HG03460 (cell line): ENCODE results near the gene SAMD3.
"Not testable (repeated sequence)": the region's sequence is repeated elsewhere in the genome, so short reads cannot be mapped to it uniquely, and the experiment has no call there.

Source experiments
- ATAC-seq: cut with Tn5 transposase; IDR thresholded peaks from one replicate; pipeline ENCODE4 v1.9.1; 2021; ENCODE audit not compliant: unreplicated experiment

SAMD3 gene

GRCh38 chr6:130182466-130182865 lies 40.3 kb downstream of the SAMD3 start:
- ATAC-seq = no peak

- ATAC-seq = no peak
Observed at GRCh38 chr6:130178692-130179091, 44.1 kb downstream of the SAMD3 start.

- ATAC-seq = no peak
Observed at GRCh38 chr6:130176378-130176777, 46.4 kb downstream of the SAMD3 start.

GRCh38 chr6:130173377-130174004 lies 49.3 kb downstream of the SAMD3 start:
- not testable (repeated sequence) for ATAC-seq

- ATAC-seq = not testable (repeated sequence)
Observed at GRCh38 chr6:130170160-130170559, 52.6 kb downstream of the SAMD3 start.

- ATAC-seq = no peak
Observed at GRCh38 chr6:130167655-130168054, 55.1 kb downstream of the SAMD3 start.

GRCh38 chr6:130164251-130164650 lies 58.5 kb downstream of the SAMD3 start:
- no peak for ATAC-seq

GRCh38 chr6:130163266-130163665 lies 59.5 kb downstream of the SAMD3 start:
- no peak for ATAC-seq

GRCh38 chr6:130162421-130162820 lies 60.3 kb downstream of the SAMD3 start:
- no peak for ATAC-seq

GRCh38 chr6:130161683-130162404 lies 60.9 kb downstream of the SAMD3 start:
- ATAC-seq = no peak

GRCh38 chr6:130159956-130160355 lies 62.8 kb downstream of the SAMD3 start:
- no peak for ATAC-seq

GRCh38 chr6:130158548-130158947 lies 64.2 kb downstream of the SAMD3 start:
- ATAC-seq = no peak

GRCh38 chr6:130158056-130158455 lies 64.7 kb downstream of the SAMD3 start:
- ATAC-seq = no peak

GRCh38 chr6:130156908-130157307 lies 65.8 kb downstream of the SAMD3 start:
- ATAC-seq = no peak

- no peak for ATAC-seq
Observed at GRCh38 chr6:130152908-130153510, 69.7 kb downstream of the SAMD3 start.

- ATAC-seq = no peak
Observed at GRCh38 chr6:130150906-130151305, 71.8 kb downstream of the SAMD3 start.

GRCh38 chr6:130149016-130149415 lies 73.7 kb downstream of the SAMD3 start:
- ATAC-seq = not testable (repeated sequence)

- no peak for ATAC-seq
Observed at GRCh38 chr6:130148181-130148580, 74.6 kb downstream of the SAMD3 start.

GRCh38 chr6:130147111-130147510 lies 75.6 kb downstream of the SAMD3 start:
- ATAC-seq = no peak

GRCh38 chr6:130143709-130144108 lies 79.0 kb downstream of the SAMD3 start:
- no peak for ATAC-seq

- no peak for ATAC-seq
Observed at GRCh38 chr6:130140084-130140483, 82.7 kb downstream of the SAMD3 start.

- peak; percentile 29 for ATAC-seq
Observed at GRCh38 chr6:130138909-130139242, 83.9 kb downstream of the SAMD3 start.
